ENCODE measurements around the gene TTLL4. TPM values are rescaled to one million over a fixed set of nuclear protein-coding genes. Genes with fewer than 3 reads are reported as not detected.

TTLL4 gene
- total RNA-seq, 1 experiment from 2014 or later, result 33.6 TPM

DNA sequence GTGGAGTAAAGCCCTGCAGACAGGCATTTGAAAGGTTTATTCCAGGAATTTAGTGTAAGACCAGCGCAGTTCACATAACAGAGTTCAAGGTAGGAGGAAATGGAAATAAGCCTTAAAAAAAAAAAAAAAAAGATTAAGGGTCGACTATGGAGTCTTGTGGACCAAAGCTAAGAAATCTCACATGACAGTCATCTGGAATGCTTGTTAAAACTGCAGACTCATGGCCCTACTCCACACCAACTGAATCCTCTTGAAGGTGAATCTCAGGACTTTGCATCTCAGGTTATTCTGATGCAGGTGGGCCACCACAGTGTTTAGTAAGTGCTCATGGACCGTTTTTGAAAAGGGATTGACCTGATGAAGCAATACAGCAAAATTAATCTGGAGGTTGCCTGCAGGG is 8.8 kb downstream of the TTLL4 start:
- H3K4me1 Mint-ChIP-seq (ENCODE audit: insufficient read depth, unreplicated experiment), result peaks cover 27% of the 10 kb centered on the region
- ChIA-PET CTCF (interaction anchor here (0.7 to 0.8 kb wide), 3 partner anchors 8 to 1497 kb away, joined by 3 to 4 read pairs (median 3); no protein-coding TSS in a partner anchor), POLR2A (interaction anchor here (0.7 kb wide), 1 partner anchor 65 kb away, joined by 5 read pairs; no protein-coding TSS in a partner anchor)
- H3K36me3 Mint-ChIP-seq (ENCODE audit: insufficient read depth, unreplicated experiment), result peaks cover 26% of the 10 kb centered on the region
- TF ChIP-seq, protein P1, sequence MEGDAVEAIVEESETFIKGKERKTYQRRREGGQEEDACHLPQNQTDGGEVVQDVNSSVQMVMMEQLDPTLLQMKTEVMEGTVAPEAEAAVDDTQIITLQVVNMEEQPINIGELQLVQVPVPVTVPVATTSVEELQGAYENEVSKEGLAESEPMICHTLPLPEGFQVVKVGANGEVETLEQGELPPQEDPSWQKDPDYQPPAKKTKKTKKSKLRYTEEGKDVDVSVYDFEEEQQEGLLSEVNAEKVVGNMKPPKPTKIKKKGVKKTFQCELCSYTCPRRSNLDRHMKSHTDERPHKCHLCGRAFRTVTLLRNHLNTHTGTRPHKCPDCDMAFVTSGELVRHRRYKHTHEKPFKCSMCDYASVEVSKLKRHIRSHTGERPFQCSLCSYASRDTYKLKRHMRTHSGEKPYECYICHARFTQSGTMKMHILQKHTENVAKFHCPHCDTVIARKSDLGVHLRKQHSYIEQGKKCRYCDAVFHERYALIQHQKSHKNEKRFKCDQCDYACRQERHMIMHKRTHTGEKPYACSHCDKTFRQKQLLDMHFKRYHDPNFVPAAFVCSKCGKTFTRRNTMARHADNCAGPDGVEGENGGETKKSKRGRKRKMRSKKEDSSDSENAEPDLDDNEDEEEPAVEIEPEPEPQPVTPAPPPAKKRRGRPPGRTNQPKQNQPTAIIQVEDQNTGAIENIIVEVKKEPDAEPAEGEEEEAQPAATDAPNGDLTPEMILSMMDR (IDR thresholded peaks at IDR 0.05; ENCODE audit: unreplicated experiment), result no peak
- intact Hi-C loops (cut with micrococcal nuclease), result no loop called here
- no peaks in the 10 kb centered on the region for H3K27me3 Mint-ChIP-seq (ENCODE audit: insufficient read depth, unreplicated experiment)
- no peak overlapping the region for H3K4me3 Mint-ChIP-seq (ENCODE audit: unreplicated experiment)
- BruUV-seq (replicated peaks), result no TSS peak
- no peaks in the 10 kb centered on the region for H3K9me3 Mint-ChIP-seq (ENCODE audit: unreplicated experiment)
- peak overlapping the region; percentile 71 for H3K27ac Mint-ChIP-seq (ENCODE audit: low read depth, unreplicated experiment)
- DNase-seq (ENCODE audit: unreplicated experiment), result no peak

DNA sequence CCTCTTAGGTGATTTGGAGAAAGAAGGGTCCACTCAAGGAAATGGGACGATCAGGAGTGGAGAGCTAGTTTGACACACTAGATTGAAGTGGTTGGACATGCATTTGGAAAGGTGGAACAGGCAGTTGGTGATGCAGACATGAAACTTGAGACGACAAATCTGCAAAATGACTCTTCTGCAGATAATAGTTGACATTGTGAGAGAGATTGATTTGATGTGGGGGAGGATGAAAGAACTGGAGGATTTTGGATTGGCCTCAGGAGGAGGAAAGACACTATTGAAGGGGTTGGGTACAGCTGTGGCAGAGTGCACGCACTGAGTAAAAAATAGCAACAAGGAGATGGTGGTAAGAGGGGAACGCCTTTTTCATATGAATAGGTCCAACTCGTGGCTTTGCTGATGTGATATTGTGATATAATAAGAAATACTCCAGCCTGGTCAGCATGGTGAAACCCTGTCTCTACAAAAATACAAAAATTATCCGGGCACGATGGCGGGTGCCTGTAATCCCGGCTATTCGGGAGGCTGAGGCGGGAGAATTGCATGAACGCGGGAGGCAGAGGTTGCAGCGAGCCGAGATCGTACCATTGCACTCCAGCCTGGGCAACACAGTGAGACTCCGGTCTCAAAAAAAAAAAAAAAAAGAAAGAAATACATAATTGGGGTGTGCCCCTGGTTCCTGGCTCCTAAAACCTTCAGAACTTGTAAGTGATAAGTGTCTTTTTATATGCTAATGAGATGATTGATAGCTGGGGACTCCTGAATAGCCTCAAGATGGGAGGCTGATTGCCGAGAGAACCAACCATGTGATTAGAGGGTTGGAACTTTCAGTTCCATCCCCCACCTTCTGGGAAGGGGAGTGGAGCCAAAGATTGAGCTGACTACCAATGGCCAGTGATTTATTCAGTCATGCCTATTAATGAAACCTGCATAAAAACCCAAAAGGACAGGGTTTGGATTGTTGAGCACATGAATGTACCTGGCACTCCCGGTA is 9.7 kb downstream of the TTLL4 start:
- peaks cover 27% of the 10 kb centered on the region for H3K4me1 Mint-ChIP-seq (ENCODE audit: insufficient read depth, unreplicated experiment)
- ChIA-PET CTCF (interaction anchor here (0.6 to 2.9 kb wide), 7 partner anchors 9 to 1498 kb away, joined by 3 to 28 read pairs (median 4); no protein-coding TSS in a partner anchor), POLR2A (interaction anchor here (0.6 to 2.7 kb wide), 3 partner anchors 12 to 127 kb away, joined by 3 to 17 read pairs (median 3); no protein-coding TSS in a partner anchor)
- intact Hi-C loops (cut with micrococcal nuclease), result no loop called here
- no peaks in the 10 kb centered on the region for H3K27me3 Mint-ChIP-seq (ENCODE audit: insufficient read depth, unreplicated experiment)
- H3K4me3 Mint-ChIP-seq (ENCODE audit: unreplicated experiment), result no peak overlapping the region
- H3K36me3 Mint-ChIP-seq (ENCODE audit: insufficient read depth, unreplicated experiment), result peaks cover 26% of the 10 kb centered on the region
- TF ChIP-seq, protein P1 (IDR thresholded peaks at IDR 0.05; ENCODE audit: unreplicated experiment), result no peak
- H3K9me3 Mint-ChIP-seq (ENCODE audit: unreplicated experiment), result no peaks in the 10 kb centered on the region
- BruUV-seq (replicated peaks), result no TSS peak
- no peak overlapping the region for H3K27ac Mint-ChIP-seq (ENCODE audit: low read depth, unreplicated experiment)
- DNase-seq (ENCODE audit: unreplicated experiment), result no peak

DNA sequence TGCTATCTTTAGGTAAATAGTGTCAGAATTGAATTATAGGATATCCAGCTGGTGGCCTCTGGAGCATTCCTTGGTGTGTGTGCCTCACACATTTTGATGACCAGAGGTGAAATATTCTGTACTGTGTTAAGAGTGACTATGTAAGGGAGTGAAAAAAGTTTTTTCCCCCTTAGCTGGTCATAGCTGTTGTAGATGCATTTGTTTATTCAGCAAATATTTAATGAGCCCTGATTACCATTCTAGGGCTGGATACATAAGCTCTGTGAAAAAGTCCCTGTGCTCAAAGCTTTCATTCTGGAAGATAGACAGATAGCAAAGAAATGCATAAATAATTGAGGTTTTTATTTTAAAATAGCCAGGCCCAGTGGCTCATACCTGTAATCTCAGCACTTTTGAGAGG is 10.9 kb downstream of the TTLL4 start:
- Mint-ChIP-seq H3K9me3 (ENCODE audit: unreplicated experiment) (no peaks in the 10 kb centered on the region), H3K27me3 (ENCODE audit: insufficient read depth, unreplicated experiment) (no peaks in the 10 kb centered on the region), H3K4me1 (ENCODE audit: insufficient read depth, unreplicated experiment) (peaks cover 27% of the 10 kb centered on the region), H3K4me3 (ENCODE audit: unreplicated experiment) (no peak overlapping the region), H3K27ac (ENCODE audit: low read depth, unreplicated experiment) (no peak overlapping the region), H3K36me3 (ENCODE audit: insufficient read depth, unreplicated experiment) (peaks cover 16% of the 10 kb centered on the region)
- no TSS peak for BruUV-seq (replicated peaks)
- no peak for DNase-seq (ENCODE audit: unreplicated experiment)
- intact Hi-C loops (cut with micrococcal nuclease), result no loop called here
- POLR2A ChIA-PET, result interaction anchor here (0.8 to 2.7 kb wide), 3 partner anchors 8 to 126 kb away, joined by 3 to 17 read pairs (median 3); no protein-coding TSS in a partner anchor
- TF ChIP-seq, protein P1 (IDR thresholded peaks at IDR 0.05; ENCODE audit: unreplicated experiment), result no peak
- CTCF ChIA-PET, result interaction anchor here (0.5 to 2.9 kb wide), 8 partner anchors 10 to 839 kb away, joined by 3 to 28 read pairs (median 4); no protein-coding TSS in a partner anchor

DNA sequence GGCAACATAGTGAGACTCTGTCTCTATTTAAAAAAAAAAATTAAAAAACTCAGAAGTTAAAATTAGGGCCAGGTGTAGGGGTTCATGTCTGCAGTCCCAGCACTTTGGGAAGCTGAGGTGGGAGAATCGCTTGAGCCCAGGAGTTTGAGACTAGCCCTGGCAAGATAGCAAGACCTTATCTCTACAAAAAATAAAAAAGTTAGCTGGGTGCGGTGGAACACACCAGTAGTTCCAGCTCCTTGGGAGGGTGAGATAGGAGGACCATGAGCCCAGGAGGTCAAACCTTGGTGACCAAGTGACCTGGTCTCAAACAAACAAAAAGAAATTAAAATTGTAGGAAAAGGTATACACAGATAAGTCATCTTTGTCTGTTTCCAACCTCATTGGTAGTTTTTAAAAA is 11.3 kb downstream of the TTLL4 start:
- TF ChIP-seq, protein P1 (IDR thresholded peaks at IDR 0.05; ENCODE audit: unreplicated experiment), result no peak
- Mint-ChIP-seq H3K4me1 (ENCODE audit: insufficient read depth, unreplicated experiment) (peaks cover 27% of the 10 kb centered on the region), H3K4me3 (ENCODE audit: unreplicated experiment) (no peak overlapping the region), H3K36me3 (ENCODE audit: insufficient read depth, unreplicated experiment) (peaks cover 13% of the 10 kb centered on the region), H3K27ac (ENCODE audit: low read depth, unreplicated experiment) (no peak overlapping the region), H3K9me3 (ENCODE audit: unreplicated experiment) (peaks cover under 1% of the 10 kb centered on the region), H3K27me3 (ENCODE audit: insufficient read depth, unreplicated experiment) (no peaks in the 10 kb centered on the region)
- ChIA-PET CTCF (interaction anchor here (0.6 to 2.9 kb wide), 6 partner anchors 10 to 155 kb away, joined by 3 to 28 read pairs (median 6); no protein-coding TSS in a partner anchor), POLR2A (interaction anchor here (0.6 to 2.7 kb wide), 4 partner anchors 8 to 171 kb away, joined by 3 to 17 read pairs (median 3); no protein-coding TSS in a partner anchor)
- intact Hi-C loops (cut with micrococcal nuclease), result no loop called here
- DNase-seq (ENCODE audit: unreplicated experiment), result no peak
- no TSS peak for BruUV-seq (replicated peaks)
